OCI-LY3 (cell line): ENCODE measurements around the gene TMEM63B.

Source experiments
- H2AFZ ChIP-seq: fragments of 200-600, 300-600 bp; shearing (Covaris generic); 2 replicates; pipeline ENCODE4 v1.6.0; 2014; ENCODE audit warnings: antibody characterized with exemption, low read depth, low read length
- H3K27ac ChIP-seq: fragments of 200-600, 300-600 bp; sonication (generic); 2 replicates; pipeline ENCODE4 v1.5.1; 2014; ENCODE audit warnings: mild to moderate bottlenecking, low read length, moderate library complexity, mixed read lengths
- H3K27me3 ChIP-seq: fragments of 200-600, 300-600 bp; sonication (generic); 2 replicates; pipeline ENCODE4 v1.6.1; 2014; ENCODE audit warnings: low read depth, low read length, mixed read lengths
- H3K36me3 ChIP-seq: fragments of 200-600, 300-600 bp; sonication (generic); replicated peaks from 2 replicates; pipeline ENCODE3; 2014; ENCODE audit warnings: low read depth, low read length, mixed read lengths
- H3K4me1 ChIP-seq: fragments of 300-600, 200-600 bp; sonication (generic); 2 replicates; pipeline ENCODE4 v1.6.1; 2014; ENCODE audit warnings: low read length, mixed read lengths
- H3K4me2 ChIP-seq: fragments of 200-600, 300-600 bp; sonication (generic); 2 replicates; pipeline ENCODE4 v1.6.1; 2014; ENCODE audit warnings: low read length, mixed read lengths
- H3K4me3 ChIP-seq: fragments of 300-600, 200-600 bp; sonication (generic); 2 replicates; pipeline ENCODE4 v1.5.1; 2014; ENCODE audit warnings: antibody characterized with exemption, mild to moderate bottlenecking, low read length, moderate library complexity
- H3K79me2 ChIP-seq: fragments of 300-600, 200-600 bp; shearing (Covaris generic); 2 replicates; pipeline ENCODE4 v1.6.1; 2014; ENCODE audit warnings: mild to moderate bottlenecking, low read length, mixed read lengths
- H3K9ac ChIP-seq: fragments of 300-600, 200-600 bp; shearing (Covaris generic); 2 replicates; pipeline ENCODE4 v1.6.0; 2014; ENCODE audit warnings: mild to moderate bottlenecking, low read length, moderate library complexity
- H3K9me3 ChIP-seq: fragments of 200-600, 300-600 bp; shearing (Covaris generic); 2 replicates; pipeline ENCODE4 v1.6.1; 2014; ENCODE audit warnings: low read length, mixed read lengths; ENCODE audit not compliant: insufficient read depth
- H4K20me1 ChIP-seq: fragments of 200-600, 300-600 bp; sonication (generic); 2 replicates; pipeline ENCODE4 v1.6.1; 2016; ENCODE audit warnings: low read length, mixed read lengths; ENCODE audit not compliant: insufficient read depth
- EZH2phosphoT487 ChIP-seq: fragments of 200-600 bp; shearing (Covaris generic); IDR thresholded peaks from 2 replicates; pipeline ENCODE4 v1.6.1; 2018; ENCODE audit warnings: antibody characterized with exemption, mixed run types, low read depth
- TF ChIP-seq, protein P1 (sequence below): fragments of 200-600, 300-600 bp; sonication (generic); IDR thresholded peaks from 2 replicates; pipeline ENCODE4 v1.5.1; 2014; ENCODE audit warnings: antibody characterized with exemption, low read length, low read depth

TMEM63B gene

GRCh38 chr6:44176762-44177509 lies 49.6 kb downstream of the TMEM63B start:
- Histone ChIP-seq H3K4me3 (peak overlapping the region; percentile 79), H3K4me1 (peaks cover 44% of the 10 kb centered on the region), H4K20me1 (no peaks in the 10 kb centered on the region), H3K9ac (peak overlapping the region; percentile 63), H3K27me3 (no peaks in the 10 kb centered on the region), H3K4me2 (peak overlapping the region; percentile 97), H3K36me3 (no peaks in the 10 kb centered on the region), H3K9me3 (no peaks in the 10 kb centered on the region), H3K27ac (no peak overlapping the region), H2AFZ (peak overlapping the region; percentile 73), H3K79me2 (no peaks in the 10 kb centered on the region)
- no peak for TF ChIP-seq EZH2phosphoT487
- TF ChIP-seq, protein P1, sequence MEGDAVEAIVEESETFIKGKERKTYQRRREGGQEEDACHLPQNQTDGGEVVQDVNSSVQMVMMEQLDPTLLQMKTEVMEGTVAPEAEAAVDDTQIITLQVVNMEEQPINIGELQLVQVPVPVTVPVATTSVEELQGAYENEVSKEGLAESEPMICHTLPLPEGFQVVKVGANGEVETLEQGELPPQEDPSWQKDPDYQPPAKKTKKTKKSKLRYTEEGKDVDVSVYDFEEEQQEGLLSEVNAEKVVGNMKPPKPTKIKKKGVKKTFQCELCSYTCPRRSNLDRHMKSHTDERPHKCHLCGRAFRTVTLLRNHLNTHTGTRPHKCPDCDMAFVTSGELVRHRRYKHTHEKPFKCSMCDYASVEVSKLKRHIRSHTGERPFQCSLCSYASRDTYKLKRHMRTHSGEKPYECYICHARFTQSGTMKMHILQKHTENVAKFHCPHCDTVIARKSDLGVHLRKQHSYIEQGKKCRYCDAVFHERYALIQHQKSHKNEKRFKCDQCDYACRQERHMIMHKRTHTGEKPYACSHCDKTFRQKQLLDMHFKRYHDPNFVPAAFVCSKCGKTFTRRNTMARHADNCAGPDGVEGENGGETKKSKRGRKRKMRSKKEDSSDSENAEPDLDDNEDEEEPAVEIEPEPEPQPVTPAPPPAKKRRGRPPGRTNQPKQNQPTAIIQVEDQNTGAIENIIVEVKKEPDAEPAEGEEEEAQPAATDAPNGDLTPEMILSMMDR = no peak

- Histone ChIP-seq H3K4me3 (peak overlapping the region; percentile 79), H3K36me3 (no peaks in the 10 kb centered on the region), H3K27ac (no peak overlapping the region), H3K9ac (no peak overlapping the region), H3K4me1 (peaks cover 35% of the 10 kb centered on the region), H3K27me3 (no peaks in the 10 kb centered on the region), H3K9me3 (no peaks in the 10 kb centered on the region), H2AFZ (no peak overlapping the region), H4K20me1 (no peaks in the 10 kb centered on the region), H3K79me2 (no peaks in the 10 kb centered on the region), H3K4me2 (peak overlapping the region; percentile 97; the same call in 1 of the 2 replicates)
- TF ChIP-seq, protein P1 = no peak
- TF ChIP-seq EZH2phosphoT487 = no peak
These were observed 50.5 kb downstream of the TMEM63B start for GRCh38 chr6:44177691-44178423.

DNA sequence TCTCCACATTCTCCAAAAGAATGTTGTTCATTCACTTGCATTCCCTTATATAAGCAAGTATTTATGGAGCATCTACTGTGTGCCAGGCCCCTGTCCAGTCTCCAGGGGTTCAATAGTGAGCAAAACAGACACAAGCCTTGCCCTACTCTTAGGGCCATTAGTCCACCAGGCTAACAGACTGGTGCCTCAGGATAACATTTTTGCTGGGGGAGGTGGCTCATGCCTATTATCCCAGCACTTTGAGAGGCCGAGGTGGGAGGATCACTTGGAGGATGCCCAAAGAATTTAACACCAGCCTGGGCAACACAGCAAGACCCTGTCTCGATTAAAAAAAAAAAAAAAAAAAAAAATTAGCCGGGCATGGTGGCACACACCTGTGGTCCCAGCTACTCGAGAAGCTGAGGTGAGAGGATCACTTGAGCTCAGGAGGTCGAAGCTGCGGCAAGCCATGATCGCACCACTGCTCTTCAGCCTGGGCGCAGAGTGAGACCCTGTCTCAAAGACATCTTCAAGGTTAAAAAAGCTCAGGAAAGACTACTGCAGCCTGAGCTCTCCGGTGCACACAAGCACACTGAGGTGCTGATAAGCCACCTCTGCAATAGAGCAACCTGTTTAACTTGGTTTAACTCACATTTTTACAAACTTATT lies 51.2 kb downstream of the TMEM63B start:
- Histone ChIP-seq H3K36me3 (no peaks in the 10 kb centered on the region), H3K4me2 (no peak overlapping the region), H3K4me1 (peaks cover 31% of the 10 kb centered on the region), H3K9me3 (no peaks in the 10 kb centered on the region), H3K4me3 (no peak overlapping the region), H3K79me2 (no peaks in the 10 kb centered on the region), H4K20me1 (no peaks in the 10 kb centered on the region), H3K27ac (no peak overlapping the region), H3K9ac (no peak overlapping the region), H2AFZ (no peak overlapping the region), H3K27me3 (0 out of 2 replicates have a peak, but pooled peaks cover under 1% of the 10 kb centered on the region)
- TF ChIP-seq, protein P1 = no peak
- no peak for TF ChIP-seq EZH2phosphoT487

GRCh38 chr6:44179072-44179536 lies 51.8 kb downstream of the TMEM63B start:
- Histone ChIP-seq H3K9me3 (no peaks in the 10 kb centered on the region), H2AFZ (no peak overlapping the region), H3K4me1 (peaks cover 30% of the 10 kb centered on the region), H3K79me2 (no peaks in the 10 kb centered on the region), H3K9ac (no peak overlapping the region), H3K4me2 (no peak overlapping the region), H3K27me3 (peaks cover 6% of the 10 kb centered on the region; the same call in 1 of the 2 replicates), H3K36me3 (no peaks in the 10 kb centered on the region), H3K27ac (no peak overlapping the region), H3K4me3 (no peak overlapping the region), H4K20me1 (no peaks in the 10 kb centered on the region)
- TF ChIP-seq EZH2phosphoT487 = no peak
- TF ChIP-seq, protein P1 = no peak
